Cardiac fibroblast (primary cell): Measurements from ENCODE around the gene SCGB3A1.

Experiments
- DNase-seq, 2 donors: peaks; one replicate each; pipeline versions ENCODE4 v3.0.0 to v3.0.0-alpha.2; 2010; ENCODE audit warnings: low read depth in 2 of 2
- H3K4me3 ChIP-seq, 2 donors: replicated peaks in 1 of 2; 1 replicate in 1 of 2; 2 replicates in 1 of 2; pipeline ENCODE4 v1.5.1; 2011; ENCODE audit warnings: low read depth in 2 of 2, low read length in 2 of 2, mild to moderate bottlenecking in 2 of 2, moderate library complexity in 1 of 2
- TF ChIP-seq, protein P1 (sequence below): IDR thresholded peaks from one replicate; pipeline ENCODE4 v1.5.1; 2011; ENCODE audit warnings: low read depth, mild to moderate bottlenecking, low read length, inconsistent platforms

Gene SCGB3A1

DNA sequence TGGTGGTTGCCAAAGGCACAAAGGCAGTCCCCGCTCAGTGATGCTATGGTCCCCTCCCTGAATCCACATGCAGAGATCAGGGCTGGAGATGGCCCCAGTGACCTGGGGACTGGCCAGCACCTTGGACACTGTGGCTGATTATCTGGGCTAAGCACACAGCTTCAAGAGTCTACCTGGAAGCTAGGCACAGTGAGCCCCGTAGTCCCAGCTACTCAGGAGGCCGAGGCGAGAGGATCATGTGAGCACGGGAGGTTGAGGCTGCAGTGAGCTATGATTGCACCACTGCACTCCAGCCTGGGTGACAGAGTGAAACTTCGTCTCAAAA is 8.3 kb upstream of the SCGB3A1 start:
- H3K4me3 ChIP-seq: no peak overlapping the region
- TF ChIP-seq, protein P1, sequence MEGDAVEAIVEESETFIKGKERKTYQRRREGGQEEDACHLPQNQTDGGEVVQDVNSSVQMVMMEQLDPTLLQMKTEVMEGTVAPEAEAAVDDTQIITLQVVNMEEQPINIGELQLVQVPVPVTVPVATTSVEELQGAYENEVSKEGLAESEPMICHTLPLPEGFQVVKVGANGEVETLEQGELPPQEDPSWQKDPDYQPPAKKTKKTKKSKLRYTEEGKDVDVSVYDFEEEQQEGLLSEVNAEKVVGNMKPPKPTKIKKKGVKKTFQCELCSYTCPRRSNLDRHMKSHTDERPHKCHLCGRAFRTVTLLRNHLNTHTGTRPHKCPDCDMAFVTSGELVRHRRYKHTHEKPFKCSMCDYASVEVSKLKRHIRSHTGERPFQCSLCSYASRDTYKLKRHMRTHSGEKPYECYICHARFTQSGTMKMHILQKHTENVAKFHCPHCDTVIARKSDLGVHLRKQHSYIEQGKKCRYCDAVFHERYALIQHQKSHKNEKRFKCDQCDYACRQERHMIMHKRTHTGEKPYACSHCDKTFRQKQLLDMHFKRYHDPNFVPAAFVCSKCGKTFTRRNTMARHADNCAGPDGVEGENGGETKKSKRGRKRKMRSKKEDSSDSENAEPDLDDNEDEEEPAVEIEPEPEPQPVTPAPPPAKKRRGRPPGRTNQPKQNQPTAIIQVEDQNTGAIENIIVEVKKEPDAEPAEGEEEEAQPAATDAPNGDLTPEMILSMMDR: no peak
- DNase-seq: no peak

DNA sequence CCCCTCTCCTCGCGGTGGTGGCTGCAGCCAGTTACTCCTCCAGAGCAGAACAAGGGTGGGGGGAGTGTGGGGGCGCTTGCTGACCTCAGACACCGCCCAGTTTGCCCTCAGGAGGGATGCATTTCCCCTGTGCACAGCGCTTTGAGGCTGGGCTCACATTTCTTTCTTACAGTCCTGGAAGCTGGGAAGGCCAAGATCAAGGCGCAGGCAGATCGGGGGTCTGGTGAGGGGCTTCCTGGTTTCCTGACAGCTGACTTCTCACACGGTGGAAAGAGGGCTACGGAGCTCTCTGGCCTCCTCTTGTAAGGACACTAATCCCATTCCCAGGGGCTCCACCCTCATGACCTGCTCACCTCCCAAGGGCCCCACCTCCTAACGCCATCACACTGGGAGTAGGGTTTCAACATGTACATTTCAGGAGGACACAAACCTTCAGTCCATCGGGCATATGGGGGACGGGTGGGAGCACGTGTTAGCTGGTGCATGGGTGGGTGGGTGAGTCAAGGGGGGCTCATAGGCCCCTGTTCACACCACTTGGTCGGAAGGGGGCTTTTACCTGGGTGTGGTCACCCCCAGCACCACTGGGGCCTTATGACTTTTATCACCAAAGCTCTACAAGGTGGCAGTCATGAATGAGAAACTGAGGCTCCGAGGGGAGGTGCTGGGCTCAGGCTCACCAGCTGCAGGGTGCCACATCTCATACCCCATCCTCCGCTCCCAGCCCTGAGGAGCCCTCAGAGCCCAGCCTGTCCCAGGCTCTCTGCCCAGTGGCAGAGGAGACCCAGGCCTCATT is 7.7 kb upstream of the SCGB3A1 start:
- TF ChIP-seq, protein P1: no peak
- DNase-seq: no peak
- no peak overlapping the region for H3K4me3 ChIP-seq

DNA sequence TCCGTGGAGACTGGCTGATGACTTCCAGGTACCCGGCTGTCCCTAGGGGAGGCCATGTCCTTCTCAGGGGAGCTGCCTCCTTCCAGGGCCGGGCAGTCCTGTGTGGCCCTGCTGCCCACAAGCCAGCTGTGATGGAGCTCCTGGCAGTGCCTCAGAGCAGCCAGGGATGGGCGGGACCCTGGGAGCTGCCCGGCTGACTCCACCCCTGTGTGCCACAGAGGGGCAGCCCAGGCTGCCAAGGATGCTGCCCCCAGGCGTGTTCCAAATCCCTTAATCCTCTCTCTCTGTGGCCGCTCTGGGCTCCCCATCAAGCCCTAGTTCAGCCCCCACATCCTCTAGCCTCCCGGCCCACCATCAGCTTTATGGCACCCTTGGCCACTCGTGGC is 7.0 kb upstream of the SCGB3A1 start:
- H3K4me3 ChIP-seq: no peak overlapping the region
- no peak for DNase-seq
- TF ChIP-seq, protein P1: no peak

DNA sequence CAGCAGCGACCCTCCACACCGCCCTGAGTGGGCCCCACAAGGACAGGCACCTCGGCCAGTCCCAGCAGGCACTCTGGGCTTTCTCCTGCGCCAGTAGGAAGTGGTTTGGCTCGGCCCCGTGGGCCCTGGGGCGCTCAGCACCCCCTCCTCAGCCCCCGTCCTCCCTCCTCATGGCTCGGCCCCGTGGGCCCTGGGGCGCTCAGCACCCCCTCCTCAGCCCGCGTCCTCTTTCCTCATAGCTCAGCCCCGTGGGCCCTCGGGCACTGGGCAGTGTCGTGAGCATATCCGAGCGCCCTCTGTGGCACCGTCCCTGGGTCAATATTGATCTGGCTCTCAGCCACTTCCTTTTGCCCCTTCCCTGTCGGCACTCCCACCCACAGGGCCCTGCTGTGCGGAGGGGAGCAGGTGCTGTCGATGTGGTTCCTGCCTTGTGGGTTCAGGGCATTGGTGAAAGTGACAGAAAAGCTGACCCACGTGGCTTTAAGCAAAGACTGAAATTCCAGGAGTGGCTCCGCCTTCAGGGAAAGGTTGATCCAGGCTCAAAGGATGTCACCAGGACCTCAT is 5.5 kb upstream of the SCGB3A1 start:
- DNase-seq: no peak
- TF ChIP-seq, protein P1: no peak
- no peak overlapping the region for H3K4me3 ChIP-seq

DNA sequence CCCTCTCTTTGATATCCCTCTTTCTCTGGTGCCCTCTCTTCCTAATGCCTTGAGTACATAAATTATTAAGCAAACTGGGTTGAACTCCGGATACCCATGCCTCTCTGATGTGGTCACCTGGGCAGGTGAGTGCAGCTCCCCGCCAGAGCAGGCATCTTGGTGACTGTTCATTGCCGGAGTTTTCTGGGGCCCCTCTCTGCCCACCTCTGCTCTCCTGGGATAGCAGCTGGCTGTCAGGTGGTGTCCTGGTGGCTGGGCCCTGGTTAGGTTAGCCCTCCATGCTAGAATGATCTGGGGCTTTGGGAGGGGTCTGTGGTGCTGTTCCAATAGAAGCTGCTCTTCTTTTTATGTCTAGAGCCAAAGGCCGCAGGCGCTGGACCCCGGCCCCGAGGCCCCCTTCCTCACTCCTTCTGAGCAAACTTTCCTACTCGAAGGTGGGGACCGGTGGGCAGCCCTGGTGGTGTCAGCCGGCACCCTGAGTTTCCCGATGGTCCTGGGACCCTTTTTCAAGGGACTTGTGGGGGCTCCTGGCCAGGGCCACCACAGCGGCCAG is 4.9 kb upstream of the SCGB3A1 start:
- no peak overlapping the region for H3K4me3 ChIP-seq
- no peak for DNase-seq
- TF ChIP-seq, protein P1: no peak

DNA sequence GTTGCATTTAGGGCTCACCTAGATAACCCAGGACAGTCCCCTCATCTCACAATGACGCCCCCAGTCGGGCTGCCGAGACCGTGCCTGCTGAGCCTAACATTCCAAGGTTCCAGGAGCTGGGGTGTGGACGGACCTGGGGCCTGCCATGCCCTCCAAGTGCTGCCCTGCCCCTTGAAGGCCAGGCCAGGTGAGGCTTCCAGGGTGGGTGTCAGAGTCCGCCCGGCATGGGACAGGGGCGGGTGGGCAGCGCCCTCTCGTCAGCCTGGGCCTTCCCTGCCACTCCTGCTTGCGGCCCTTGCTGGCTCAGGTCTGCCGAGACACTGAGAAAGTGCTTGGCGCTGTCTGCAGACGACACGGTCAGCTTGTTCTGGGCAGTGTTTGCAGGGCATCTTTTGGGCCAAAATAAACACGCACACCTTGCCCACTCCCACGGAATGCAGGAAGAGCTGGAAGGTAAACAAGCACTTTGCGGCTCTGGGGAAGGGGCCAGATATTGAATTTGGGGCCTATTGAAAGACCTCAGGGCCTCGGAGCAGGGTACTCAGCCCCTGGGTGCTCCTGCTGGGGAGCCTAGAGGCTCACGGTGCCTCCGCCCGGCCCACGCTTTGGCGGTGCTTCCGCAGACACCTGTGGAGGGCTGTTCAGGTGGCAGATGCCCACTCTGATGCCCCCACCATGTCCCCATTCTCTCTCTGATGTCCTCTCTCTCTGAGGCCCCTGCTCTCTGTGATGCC is 4.2 kb upstream of the SCGB3A1 start:
- no peak for DNase-seq
- TF ChIP-seq, protein P1: no peak
- no peak overlapping the region for H3K4me3 ChIP-seq
